HL-60/S4 treated with retinoic acid at 250 ng/mL for 4 days and 3 days (cell line): ENCODE results near the gene CAPN15.
"Not testable (repeated sequence)": the region's sequence is repeated elsewhere in the genome, so short reads cannot be mapped to it uniquely, and the experiment has no call there.

Experiments used
- in situ Hi-C: fragments of 300-500 bp; cut with MboI; formaldehyde crosslinking; loops from 2 replicates; pipeline ENCODE4 v1.7.0; 2022; ENCODE audit warnings: low sequenced_read_pairs

Gene CAPN15

DNA sequence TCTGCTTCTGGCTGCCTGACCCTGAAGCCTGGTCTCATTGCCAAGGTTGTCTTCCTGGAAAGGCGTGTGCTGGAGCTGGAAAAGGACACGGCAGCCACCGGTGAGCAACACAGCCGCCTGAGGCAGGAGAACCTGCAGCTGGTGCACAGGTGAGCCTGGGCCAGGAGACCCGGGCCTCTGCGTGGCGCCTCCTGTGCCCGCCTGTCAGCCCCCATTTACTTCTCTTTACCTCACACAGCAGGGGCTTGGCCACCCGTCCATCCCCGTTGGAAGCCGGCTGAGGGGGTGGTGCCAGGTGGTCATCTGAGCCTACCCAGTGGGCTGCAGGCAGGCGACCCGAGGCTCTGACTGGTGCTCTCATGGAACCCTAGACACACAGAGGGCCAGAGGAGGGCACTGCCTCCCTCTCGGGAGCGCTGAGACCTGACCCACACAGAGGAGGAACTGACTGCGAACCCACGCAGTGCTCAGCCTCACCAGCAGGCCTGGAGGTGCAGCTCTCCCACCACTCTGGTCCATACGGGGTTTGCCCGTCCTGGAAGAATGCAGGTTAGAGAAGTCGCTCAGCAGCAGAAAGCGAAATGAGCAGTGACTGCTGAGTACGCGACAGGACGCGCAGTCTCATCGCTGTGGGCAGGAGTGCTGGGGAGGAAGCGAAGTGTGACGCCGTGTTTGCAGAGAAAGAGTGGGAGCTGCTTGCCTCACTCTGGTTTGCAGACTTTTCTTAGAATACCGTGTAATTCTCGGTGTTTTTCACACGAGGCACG is 21.9 kb upstream of the CAPN15 start:
- in situ Hi-C loops: no loop called here

DNA sequence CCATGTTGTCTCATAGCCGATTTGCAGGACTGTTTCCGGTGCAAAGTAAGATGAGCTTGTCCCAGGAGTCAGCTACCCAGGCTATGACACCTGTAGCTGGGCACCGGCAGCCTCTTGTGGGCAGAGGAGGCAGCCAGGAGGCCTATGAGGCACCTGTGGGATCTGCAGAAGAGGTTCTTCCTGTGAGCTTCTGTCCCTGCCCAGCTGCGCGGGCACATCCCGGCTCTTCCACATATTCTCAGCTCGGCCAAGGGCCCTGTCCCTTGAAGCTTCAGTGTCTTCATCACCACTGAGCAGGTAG is 21.3 kb upstream of the CAPN15 start:
- in situ Hi-C loops: no loop called here

DNA sequence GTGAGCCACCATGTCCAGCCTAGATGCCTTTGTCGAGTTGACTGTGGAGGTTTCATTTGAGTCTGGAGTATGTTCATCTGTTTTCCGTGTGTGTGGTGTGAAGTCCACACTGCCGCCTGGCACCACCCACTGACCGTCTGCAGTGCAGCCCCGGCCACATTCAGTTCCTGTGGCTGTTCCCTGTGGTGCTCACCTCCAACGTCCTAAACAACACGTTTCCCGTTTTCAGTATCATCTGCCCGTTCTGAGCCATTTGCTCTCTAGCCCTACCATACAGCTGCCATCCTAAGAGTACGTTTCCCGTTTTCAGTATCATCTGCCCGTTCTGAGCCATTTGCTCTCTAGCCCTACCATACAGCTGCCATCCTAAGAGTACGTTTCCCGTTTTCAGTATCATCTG is 20.0 kb upstream of the CAPN15 start:
- in situ Hi-C loops: not testable (repeated sequence)

DNA sequence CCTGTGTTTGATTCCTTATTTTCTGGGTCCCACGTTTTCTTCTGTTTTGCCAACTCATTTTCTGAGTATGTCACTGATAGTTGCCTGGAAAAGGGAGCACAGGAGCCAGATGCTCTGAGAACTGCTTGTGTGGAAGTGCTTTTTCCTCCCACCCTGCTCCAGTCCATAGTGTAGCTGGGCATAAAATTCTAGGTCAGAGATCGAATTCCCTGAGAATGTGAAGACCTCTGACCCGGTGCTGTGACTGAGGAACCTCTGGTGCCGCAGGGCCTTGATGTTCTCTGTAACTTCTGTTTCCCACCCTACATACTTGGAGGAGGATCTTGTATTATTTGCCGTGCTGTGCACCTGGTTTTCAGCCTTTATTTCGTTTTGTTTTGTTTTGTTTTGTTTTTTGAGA is 19.5 kb upstream of the CAPN15 start:
- in situ Hi-C loops: no loop called here

DNA sequence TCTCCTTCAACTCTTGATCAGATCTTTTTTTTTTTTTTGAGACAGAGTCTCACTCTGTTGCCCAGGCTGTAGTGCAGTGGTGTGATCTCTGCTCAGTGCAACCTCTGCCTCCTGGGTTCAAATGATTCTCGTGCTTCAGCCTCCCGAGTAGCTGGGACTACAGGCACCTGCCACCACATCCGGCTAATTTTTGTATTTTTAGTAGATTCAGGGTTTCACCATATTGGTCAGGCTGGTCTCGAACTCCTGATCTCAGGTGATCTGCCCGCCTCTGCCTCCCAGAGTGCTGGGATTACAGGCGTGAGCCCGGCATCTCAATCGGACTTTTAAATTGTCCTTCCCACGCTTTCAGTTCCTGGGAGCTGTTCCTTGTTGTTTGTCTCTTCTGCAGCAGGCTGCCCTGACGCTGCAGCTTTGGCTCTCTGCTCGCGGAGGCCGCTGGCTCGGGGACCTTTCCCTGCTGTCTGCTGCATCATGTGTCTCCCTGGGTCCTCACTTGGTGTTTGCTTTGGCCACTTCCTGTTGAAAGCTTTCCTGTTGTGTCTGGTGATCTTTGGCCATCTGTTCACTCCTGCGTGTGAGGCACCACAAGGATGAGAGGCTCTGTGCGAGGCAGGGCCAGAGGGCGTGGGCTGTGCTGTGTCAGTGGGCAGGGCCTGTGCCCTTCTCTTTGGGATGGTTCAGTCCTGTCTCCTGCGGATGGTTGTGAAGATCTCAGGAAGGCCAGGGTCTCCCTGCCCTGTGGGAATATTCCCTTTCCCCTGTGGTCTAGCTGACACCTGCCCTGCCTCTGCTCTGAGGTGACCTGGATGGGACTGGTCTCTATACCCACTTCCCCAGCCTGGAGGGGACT is 18.4 kb upstream of the CAPN15 start:
- in situ Hi-C loops: no loop called here

DNA sequence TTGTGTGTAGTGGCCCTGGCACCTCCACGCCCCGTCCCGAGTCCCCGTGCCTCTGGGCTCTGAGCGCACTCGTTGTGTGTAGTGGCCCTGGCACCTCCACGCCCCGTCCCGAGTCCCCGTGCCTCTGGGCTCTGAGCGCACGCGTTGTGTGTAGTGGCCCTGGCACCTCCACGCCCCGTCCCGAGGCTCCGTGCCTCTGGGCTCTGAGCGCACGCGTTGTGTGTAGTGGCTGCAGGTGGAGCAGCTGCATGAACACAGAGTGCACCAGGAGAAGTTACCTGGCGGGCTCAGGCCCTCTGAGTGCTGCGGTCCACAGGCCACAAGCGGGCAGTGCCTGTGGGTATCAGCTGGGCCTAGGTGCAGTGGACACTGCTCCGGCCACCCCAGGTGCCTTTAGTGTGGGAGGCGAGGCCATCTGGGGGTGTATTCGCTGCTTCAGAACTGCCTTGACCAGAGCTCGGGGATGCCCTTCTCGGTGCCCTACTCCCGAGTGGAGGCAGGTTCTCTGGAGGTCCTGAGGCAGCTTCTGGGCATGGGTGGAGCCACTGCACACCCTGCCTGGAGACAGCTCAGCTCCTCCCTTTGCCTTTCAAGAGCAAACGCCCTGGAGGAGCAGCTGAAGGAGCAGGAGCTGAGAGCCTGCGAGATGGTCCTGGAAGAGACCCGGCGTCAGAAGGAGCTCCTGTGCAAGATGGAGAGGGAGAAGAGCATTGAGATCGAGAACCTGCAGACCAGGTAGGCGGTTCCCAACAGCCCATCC is 17.3 kb upstream of the CAPN15 start:
- in situ Hi-C loops: no loop called here

DNA sequence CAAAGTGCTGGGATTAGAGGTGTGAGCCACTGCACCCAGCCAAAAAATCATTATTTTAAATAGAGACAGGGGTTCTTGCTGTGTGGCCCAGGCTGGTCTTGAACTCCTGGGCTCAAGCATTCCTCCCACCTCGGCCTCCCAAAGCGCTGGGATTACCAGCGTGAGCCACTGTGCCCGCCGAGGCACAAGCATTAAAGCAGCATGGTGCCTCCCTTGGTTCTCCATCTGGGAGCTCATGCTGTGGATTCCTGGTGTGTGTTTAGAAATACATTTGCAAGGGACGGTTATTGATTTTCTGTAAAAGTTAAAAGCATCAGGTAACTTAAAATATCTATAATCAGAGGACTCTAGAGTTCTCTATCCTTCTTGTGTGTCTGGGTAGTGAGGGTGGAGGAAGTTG is 14.7 kb upstream of the CAPN15 start:
- in situ Hi-C loops: no loop called here

DNA sequence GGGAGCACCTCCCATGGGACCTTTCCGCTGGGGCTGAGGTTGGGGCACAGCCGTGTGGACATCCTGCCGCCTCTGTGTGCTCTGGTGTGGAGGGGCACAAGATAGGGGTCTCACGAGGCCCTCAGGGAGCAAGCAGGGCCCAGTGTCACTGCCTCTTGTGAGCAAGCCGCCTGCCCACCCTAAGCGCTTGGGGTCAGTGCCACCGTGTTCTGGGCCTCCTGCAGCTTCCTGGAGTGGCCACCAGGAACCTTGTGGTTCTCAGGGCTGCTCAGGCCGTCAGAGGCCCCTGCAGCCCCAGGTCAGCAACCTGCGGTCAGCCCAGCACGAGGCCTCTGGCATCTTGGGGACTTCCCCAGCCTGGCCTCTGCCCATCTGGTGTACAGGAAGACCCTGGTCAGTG is 13.6 kb upstream of the CAPN15 start:
- in situ Hi-C loops: no loop called here

DNA sequence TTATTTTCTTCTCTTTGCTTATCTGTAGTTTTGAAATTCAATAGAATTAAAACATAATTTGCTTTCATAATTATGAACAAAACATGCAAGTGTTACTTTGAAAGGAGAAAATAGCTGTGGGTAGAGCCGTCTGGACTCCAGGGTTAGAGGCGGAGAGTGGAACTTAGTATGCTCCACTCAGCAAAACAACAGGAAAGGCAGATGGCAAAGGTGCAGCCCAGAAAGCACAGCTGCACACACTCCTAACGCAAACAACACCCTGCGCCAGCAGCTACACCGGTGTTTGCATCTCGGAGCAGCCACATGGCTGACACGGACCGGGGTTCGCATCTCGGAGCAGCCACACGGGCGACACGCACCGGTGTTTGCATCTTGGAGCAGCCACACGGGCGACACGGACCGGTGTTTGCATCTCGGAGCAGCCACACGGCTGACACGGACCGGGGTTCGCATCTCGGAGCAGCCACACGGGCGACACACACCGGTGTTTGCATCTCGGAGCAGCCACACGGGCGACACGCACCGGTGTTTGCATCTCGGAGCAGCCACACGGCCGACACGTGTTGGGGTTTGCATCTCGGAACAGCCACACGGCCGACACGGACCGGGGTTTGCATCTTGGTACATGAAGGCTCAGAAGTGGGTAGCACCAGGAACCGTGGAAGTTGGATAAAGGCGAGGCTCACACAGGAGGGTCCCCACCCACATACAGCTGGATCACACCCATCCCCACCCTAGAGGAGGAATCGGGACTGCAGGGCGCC is 12.2 kb upstream of the CAPN15 start:
- in situ Hi-C loops: no loop called here

DNA sequence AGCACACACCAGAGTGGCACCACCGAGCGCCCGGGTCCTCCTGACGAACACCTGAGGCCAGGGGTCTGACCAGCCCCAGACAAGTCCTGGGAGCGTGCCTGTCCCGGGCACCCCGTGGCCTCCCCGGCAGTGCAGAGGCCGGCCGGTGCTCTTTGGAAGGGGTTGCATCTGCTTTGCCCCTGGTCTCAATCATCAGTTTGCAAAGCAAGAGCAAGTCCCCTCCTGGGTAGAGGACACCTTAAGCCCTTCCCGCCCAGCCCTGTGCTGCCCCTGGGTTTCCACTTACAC is 11.6 kb upstream of the CAPN15 start:
- in situ Hi-C loops: no loop called here

DNA sequence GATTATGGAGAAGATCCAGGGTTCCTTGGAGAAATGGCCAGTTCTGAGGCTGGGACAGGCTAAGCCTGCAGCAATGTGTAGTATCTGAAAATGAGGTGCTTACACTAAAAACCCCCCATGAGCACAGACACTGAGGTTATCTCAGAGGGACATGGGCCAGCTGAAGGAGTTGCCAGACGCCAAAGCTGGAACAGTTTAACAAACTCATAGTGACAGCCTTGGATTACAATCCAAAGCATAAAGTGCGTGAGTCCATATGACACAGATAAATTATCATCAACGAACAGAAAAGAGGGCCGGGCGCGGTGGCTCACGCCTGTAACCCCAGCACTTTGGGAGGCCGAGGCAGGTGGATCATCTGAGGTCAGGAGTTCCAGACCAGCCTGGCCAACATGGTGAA is 11.2 kb upstream of the CAPN15 start:
- in situ Hi-C loops: no loop called here

DNA sequence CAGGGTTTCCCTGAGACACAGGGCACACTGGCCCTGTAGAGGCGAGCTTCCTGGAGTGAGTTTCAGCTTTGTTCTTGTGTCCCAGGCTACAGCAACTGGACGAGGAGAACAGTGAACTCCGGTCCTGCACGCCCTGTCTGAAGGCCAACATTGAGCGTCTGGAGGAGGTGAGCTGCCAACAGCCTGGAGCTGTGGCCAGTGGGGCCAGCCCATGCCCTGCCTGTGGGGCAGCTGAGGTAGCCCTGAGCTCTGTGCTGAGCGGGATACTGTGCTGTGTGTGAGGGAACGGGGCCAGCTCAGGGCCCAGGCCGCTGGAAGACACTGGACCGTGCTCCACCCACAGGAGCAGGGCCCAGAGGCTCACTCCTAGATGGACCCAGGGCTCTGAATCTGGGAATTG is 8.7 kb upstream of the CAPN15 start:
- in situ Hi-C loops: no loop called here

DNA sequence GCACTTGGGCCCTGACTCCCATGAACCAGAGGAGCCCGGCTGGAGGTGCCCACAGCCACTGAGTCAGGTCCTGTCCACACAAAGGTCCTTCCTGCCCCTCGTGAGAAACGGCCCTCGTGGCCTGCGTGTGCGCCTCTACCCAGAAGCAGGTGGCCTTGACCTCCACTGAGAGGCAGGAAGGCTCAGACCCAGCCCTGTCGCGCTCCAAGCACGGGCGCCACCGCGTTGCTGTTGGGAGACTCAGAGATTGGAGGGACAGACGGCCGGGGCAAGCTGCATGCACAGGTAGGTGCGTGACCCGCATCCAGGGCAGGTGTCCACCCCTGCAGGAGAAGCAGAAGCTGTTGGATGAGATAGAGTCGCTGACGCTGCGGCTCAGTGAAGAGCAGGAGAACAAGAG is 8.1 kb upstream of the CAPN15 start:
- in situ Hi-C loops: no loop called here

DNA sequence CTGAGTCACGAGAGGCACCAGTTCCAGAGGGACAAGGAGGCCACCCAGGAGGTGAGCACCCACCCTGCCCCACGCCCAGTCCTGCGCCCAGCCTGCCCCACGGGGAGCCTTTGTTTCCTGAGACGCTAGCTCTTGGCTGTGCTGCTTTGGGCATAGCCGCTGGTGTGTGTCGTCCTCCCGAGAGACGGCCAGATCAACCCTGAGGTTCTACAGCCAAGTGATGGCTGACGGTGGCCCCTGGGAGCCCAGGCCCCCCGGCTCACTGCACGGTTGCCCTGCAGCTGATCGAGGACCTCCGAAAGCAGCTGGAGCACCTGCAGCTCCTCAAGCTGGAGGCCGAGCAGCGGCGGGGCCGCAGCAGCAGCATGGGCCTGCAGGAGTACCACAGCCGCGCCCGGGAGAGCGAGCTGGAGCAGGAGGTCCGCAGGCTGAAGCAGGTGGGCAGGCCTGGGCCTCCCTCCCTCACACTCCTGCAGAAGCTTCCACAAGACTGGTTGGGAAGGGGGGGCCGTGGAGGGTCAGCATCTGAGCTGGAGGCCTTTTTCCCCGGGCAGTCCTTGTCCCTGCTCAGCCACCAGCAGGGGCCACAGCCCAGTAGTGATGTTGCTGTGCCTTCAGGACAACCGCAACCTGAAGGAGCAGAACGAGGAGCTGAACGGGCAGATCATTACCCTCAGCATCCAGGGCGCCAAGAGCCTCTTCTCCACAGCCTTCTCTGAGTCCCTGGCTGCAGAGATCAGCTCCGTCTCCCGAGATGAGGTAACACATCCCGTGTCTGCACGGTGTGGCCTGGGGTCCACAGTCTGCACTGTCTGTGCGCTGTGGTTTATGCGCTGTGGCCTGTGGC is 7.4 kb upstream of the CAPN15 start:
- in situ Hi-C loops: no loop called here

DNA sequence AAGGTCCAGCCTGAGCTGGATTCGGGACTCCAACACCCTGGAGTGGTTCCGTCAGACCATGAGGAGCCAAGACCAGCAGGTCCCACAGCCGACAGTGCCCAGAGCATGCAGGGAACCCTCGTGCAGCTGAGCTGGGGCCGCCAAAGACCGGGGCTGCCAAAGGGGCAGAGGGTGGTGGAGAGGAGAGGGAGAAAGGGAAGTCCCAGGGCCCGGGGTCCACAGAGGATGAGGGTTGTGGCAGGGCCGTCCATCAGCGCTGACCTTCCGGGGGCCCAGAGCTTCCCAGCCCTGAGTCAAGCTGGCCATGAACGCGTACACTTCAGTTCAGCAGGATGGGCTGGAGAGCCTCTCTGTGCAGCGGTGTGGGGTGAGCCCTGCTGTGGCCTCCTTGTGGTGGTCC is 6.7 kb upstream of the CAPN15 start:
- in situ Hi-C loops: no loop called here

DNA sequence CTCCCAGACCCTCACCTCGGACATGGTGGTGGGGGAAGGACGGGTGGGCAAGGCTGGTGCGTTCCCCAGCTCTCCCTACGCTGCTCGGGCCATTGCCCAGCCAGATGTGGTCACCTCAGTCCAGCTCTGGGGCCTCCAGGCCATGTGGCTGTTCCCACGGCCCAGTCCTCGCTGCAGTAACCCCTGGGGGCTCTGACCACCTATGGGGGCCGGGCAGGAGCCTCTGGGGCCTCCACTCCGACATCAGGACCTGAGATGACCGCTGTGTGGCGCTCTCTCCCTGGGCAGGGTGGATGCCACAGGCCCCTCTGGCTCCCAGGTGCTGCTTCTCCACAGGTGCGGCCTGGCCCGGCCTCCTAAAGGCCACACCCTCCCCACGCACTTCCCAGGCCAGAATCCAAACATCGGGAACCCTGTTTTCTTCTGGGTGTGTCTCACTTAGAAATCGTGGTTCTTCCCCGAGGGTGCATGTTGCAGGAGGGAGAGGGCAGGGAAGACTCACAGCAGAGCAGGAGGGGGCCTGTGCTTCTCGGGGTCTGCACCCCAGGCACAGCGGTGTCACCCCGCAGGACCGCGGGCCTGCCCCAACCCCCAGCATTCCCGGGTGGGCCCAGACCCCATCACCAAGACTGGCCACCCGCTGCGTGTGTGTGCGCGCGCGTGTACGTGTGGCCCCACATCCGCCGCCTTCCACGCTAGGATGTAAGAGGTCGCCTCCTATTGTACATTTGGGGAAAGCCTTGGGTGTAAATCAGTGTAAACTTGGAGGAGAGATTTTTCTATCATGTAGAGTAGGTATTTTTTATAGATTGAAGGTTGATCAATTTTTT is 5.9 kb upstream of the CAPN15 start:
- in situ Hi-C loops: no loop called here

DNA sequence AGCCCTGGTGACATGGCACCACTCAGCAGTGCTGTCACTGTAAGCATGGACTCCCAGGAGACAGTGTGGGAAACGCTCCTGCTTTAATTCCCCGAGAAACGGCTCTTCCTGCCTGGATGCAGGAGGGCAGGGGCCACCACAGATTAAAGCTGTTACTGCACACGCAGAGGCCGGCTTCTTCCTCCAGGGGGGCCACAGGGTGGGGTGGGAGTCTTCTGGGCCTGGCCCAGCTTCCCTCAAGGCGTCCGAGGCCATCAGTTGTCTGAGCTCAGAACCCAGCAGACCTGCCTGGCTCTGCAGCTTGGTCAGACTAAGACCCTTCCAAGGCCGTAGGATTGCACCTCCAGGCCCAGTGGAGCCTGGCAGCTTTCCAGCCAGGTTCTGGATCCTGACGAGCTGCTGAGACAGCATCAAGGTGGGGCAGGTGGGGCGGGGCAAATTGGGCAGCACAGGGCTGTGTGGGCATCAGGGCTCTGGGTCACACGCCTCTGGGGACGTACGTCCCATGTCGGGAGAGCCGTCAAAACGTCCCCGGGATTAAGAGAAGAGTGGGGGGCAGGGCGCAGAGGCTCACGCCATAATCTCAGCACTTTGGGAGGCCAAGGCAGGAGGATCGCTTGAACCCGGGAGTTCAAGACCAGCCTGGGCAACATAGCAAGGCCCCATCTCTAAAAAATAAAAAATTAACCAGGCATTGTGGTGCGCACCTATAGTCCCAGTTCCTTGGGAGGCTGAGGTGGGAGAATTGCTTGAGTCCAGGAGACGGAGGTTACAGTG is 5.0 kb upstream of the CAPN15 start:
- in situ Hi-C loops: no loop called here

DNA sequence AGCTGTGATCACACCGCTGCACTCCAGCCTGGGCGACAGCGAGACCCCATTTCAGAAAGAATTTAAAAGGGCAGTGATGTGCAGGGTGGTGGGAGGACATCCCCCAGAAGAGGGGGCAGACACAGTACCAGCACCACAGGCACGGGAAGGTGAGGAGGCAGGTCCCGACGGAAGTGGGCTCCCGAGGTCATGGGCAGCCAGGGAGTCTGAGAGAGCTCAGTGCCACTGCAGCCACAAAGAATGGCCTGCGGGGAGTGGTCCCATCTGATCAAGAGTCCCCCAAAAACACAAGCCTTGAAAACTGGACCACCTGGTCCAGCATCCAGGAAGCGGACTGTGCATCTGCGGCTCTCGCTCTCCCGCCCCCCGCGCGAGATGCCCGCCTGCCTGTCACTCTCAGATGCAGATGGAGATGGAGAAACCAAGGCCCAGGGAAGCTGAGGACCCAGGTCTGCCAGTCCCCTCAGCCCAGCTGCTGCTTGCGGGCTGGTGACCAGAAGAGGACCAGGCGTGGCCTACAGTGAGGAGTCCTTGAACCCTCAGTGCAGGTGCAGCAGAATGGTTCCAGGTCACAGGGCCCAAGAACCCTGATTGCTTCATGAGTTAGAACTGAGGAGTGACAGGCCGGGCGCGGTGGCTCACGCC is 4.3 kb upstream of the CAPN15 start:
- in situ Hi-C loops: no loop called here
